ENCODE measurements around the gene MS4A6E. TPM values are rescaled to one million over a fixed set of nuclear protein-coding genes. Genes with fewer than 3 reads are reported as not detected.

MS4A6E gene
- total RNA-seq, 1 experiment from 2014 or later = not detected

DNA sequence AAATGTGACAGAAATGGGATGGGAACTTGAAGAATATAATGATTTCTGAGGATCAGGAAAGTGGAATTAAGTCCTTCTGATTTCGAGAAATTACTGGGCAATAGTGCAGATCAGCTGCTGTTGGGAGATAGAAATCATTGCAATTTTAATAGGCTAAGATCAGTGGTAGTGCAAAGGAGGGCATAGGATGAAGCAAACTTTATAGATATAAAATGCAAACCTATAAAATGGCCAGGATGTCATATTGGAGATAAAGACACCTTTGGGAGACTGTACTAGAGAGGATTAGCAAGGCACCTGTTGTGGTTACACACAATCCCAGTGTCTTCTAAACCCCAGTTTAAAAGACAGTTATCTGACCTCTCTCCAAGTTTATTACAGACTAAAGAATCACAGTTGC, 44.8 kb downstream of the MS4A6E start:
- DNase-seq (ENCODE audit: low read depth) = no peak

DNA sequence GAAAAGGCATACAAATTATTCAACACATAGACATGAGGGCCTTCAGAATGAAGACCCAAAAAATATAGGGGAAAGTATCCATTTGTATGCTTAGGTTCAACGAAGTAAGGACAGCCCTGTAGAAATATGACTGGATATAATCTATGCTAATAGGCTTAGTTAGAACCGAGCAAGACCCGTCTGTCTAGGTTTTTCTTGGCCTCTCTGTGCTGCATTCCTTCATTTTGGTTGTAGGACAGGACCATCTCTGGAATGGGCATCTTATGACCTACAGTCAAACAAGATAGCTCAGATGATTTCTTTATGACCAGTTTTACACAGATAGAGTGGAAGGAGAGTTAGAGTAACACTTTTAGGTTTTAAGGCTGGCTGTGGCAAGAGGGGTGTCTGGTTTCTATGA, 45.7 kb downstream of the MS4A6E start:
- DNase-seq (ENCODE audit: low read depth) = no peak

DNA sequence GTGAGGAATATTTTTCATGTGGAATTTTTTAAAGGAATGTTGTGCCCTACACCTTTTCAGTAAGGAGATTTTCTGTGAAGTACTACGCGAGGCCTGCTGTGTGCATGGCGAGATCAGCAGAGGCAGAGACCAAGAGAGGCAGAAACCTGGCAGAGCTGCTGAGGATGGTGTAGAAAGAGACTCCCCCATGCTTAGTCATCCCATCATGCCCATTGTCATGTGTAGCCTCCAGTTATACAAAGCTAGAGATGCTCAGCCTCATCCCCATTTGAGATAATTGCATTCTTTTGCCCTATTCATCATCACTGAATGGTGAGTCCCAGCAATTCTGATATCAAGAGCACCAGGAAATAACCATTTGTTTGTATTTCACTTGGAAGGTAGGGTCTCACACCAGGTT, 48.3 kb downstream of the MS4A6E start:
- DNase-seq (ENCODE audit: low read depth) = no peak

DNA sequence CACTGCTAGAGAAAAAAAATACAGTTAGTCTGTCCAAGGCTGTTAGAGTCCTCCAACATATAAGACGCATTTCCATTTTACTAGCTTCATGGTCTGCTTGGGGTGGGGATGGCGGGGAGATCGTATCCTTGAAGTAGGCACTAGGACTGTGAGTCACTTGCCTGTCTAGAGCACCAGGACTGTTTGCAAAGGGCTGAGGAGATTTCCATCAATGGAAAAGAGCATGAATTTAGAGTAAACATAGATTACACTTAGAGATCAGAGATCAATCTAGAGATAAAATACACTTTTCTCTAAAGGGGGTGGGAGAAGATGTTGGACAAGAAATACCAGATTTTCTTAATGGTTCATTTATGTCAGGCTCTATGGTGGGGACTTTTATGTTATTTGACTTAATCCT, 49.5 kb downstream of the MS4A6E start:
- DNase-seq (ENCODE audit: low read depth) = no peak

DNA sequence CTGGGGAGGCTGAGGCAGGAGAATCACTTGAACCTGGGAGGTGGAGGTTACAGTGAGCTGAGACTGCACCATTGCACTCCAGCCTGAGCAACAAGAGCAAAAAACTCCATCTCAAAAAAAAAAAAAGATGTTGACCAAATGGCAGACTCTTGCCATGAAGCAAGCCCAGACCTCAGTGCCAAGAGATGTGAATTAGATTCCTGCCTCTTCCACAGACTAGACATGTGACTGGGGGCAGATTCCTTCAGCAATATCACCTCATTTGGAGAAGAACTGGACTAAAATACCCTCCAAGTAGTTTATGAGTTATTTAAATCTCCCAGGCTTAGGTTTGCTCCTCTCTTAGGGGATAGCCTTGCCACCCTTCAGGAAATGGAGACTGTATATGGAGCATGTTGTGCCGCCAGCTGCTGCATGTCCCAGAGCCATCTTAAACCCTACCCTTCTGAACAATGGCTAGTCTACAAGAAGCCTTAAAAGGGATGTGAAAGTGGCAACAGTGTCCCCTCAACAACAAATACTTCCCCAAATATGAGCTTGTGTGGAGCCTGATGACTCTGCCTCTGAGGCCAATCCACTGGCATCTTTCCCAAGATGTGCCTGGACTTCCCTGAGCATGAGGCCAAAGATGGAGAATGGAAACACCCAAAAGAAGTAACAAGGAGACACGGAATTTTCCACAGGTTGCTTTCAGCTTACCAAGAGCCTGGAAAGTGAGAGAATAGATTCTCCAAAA, 50.5 kb downstream of the MS4A6E start:
- DNase-seq (ENCODE audit: low read depth) = no peak

DNA sequence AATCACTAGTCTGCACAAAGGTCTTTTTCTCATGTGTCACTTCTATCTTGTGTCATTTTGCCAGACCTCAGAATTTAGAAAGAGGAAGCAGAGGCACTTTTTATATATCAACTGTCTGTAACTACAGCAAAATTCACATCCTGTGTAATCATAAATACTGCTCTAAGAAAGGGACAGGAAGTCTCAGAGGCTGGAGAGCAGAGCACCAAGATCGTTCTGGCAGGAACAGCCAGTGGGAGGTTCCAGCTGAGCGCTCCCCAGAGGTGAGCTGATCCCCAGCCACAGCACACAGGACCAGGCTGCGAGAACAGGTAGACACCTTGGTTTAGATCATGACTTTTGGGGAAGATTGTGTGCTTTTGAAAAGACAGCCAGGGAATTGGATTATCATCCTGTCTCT, 51.3 kb downstream of the MS4A6E start, which contains the start of gene MS4A7:
MS4A7 (plus strand) TSS at position 179 of the 400 bp plus-strand sequence. CDS start 4,610 bp downstream, outside the sequence.
- DNase-seq (ENCODE audit: low read depth) = no peak

DNA sequence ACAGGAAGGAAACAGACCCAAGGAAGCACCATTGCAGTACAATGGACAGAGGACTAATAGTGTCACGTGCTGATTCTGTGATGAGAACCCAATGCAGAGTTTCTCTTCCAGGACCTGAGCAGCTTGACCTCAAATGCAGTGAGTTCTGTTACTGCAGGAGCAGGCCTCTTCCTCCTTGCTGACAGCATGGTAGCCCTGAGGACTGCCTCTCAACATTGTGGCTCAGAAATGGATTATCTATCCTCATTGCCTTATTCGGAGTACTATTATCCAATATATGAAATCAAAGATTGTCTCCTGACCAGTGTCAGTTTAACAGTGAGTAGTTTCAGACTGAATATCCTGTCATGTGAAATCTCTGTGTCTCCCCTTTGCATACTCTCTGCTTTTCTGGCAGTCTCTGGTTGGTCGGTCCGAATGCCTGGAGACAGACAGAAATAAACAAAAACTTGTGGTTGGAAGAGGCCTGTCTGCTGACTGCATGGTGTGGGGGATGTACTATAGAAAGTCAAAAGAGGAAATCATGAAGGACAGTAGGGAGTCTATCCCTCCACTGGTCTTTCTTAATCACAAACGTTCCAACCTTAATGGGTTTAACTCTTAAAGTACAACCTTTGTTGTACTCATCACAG, 62.3 kb downstream of the MS4A6E start:
- DNase-seq (ENCODE audit: low read depth) = no peak

DNA sequence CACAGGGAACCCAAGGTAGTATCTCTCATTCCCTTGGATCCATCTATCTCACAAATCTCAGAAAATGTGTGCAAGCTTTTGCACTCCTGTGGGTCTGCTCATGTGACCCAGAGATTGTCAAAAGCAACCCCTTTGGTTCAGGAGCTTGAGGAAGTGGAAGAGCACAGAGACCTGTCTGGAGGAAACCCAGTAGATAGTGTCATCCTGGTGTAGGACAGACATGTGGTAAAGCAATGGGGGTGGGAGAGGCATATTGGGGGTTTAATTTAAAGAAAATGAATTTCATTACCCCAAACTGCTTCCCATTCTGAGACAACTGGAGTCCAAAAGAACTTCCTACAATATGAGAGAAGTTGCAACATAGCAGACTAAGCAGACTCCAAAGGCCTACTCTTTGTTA, 63.4 kb downstream of the MS4A6E start:
- DNase-seq (ENCODE audit: low read depth) = no peak

Other genes starting within 250 kb of the MS4A6E start
- not detected in 2 replicates for gene MS4A2, start 238.6 kb upstream of the MS4A6E start, total RNA-seq (2014; rRNA removed; shearing (Covaris generic))
- not detected in 2 replicates for gene MS4A6A, start 144.2 kb upstream of the MS4A6E start, total RNA-seq (2014; rRNA removed; shearing (Covaris generic))
- not detected in 2 replicates for gene MS4A4E, start 84.1 kb upstream of the MS4A6E start, total RNA-seq (2014; rRNA removed; shearing (Covaris generic))
- not detected in 2 replicates for gene MS4A4A, start 46.6 kb upstream of the MS4A6E start, total RNA-seq (2014; rRNA removed; shearing (Covaris generic))
- gene MS4A7, start 51.3 kb downstream of the MS4A6E start, total RNA-seq (2014; rRNA removed; shearing (Covaris generic)) = not detected in 2 replicates
- gene MS4A14, start 69.2 kb downstream of the MS4A6E start, total RNA-seq (2014; rRNA removed; shearing (Covaris generic)) = not detected in 2 replicates
- gene MS4A5, start 102.3 kb downstream of the MS4A6E start, total RNA-seq (2014; rRNA removed; shearing (Covaris generic)) = not detected in 2 replicates
- gene MS4A1, start 128.6 kb downstream of the MS4A6E start, total RNA-seq (2014; rRNA removed; shearing (Covaris generic)) = not detected in 2 replicates
- gene MS4A12, start 165.5 kb downstream of the MS4A6E start, total RNA-seq (2014; rRNA removed; shearing (Covaris generic)) = not detected in 2 replicates
- not detected in 2 replicates for gene MS4A13, start 188.1 kb downstream of the MS4A6E start, total RNA-seq (2014; rRNA removed; shearing (Covaris generic))

Measured in HT1080 (cell line).